ENCODE measurements around the gene BICD2.
"Not testable (repeated sequence)": the region's sequence is repeated elsewhere in the genome, so short reads cannot be mapped to it uniquely, and the experiment has no call there.

Gene BICD2

GRCh38 chr9:92770360-92770995 is 5.8 kb upstream of the BICD2 start:
- DNase-seq (ENCODE audit: low read depth in 2 of 2): no peak

- no peak for DNase-seq (ENCODE audit: low read depth in 2 of 2)
Measured at GRCh38 chr9:92769990-92770359, 5.3 kb upstream of the BICD2 start.

GRCh38 chr9:92769286-92769685 is 4.7 kb upstream of the BICD2 start:
- DNase-seq (ENCODE audit: low read depth in 2 of 2): no peak

GRCh38 chr9:92768816-92769215 is 4.2 kb upstream of the BICD2 start:
- DNase-seq (ENCODE audit: low read depth in 2 of 2): not testable (repeated sequence)

- DNase-seq (ENCODE audit: low read depth in 2 of 2): no peak
Measured at GRCh38 chr9:92767066-92768054, 2.7 kb upstream of the BICD2 start.

GRCh38 chr9:92764988-92765936 is 629 bp upstream of the BICD2 start:
- peak; percentile 98 to 99 for DNase-seq (ENCODE audit: low read depth in 2 of 2)

- DNase-seq (ENCODE audit: low read depth in 2 of 2): peak in 1 of 2 donors; percentile 20
Measured at GRCh38 chr9:92763721-92764380, 782 bp downstream of the BICD2 start.

GRCh38 chr9:92762781-92763708 is 1.6 kb downstream of the BICD2 start:
- DNase-seq (ENCODE audit: low read depth in 2 of 2): no peak

- DNase-seq (ENCODE audit: low read depth in 2 of 2): no peak
Measured at GRCh38 chr9:92762196-92762595, 2.4 kb downstream of the BICD2 start.

GRCh38 chr9:92761686-92762085 is 2.9 kb downstream of the BICD2 start:
- DNase-seq (ENCODE audit: low read depth in 2 of 2): no peak

GRCh38 chr9:92760494-92760893 is 4.1 kb downstream of the BICD2 start:
- DNase-seq (ENCODE audit: low read depth in 2 of 2): no peak

GRCh38 chr9:92760070-92760469 is 4.6 kb downstream of the BICD2 start:
- no peak for DNase-seq (ENCODE audit: low read depth in 2 of 2)

- DNase-seq (ENCODE audit: low read depth in 2 of 2): no peak
Measured at GRCh38 chr9:92759446-92759845, 5.2 kb downstream of the BICD2 start.

- no peak for DNase-seq (ENCODE audit: low read depth in 2 of 2)
Measured at GRCh38 chr9:92756792-92757191, 7.8 kb downstream of the BICD2 start.

GRCh38 chr9:92754091-92754745 is 10.4 kb downstream of the BICD2 start:
- DNase-seq (ENCODE audit: low read depth in 2 of 2): no peak

- no peak for DNase-seq (ENCODE audit: low read depth in 2 of 2)
Measured at GRCh38 chr9:92752812-92753404, 11.7 kb downstream of the BICD2 start.

GRCh38 chr9:92749934-92750315 is 14.7 kb downstream of the BICD2 start:
- DNase-seq (ENCODE audit: low read depth in 2 of 2): no peak

- DNase-seq (ENCODE audit: low read depth in 2 of 2): no peak
Measured at GRCh38 chr9:92749071-92749933, 15.3 kb downstream of the BICD2 start.

GRCh38 chr9:92748233-92748497 is 16.5 kb downstream of the BICD2 start:
- no peak for DNase-seq (ENCODE audit: low read depth in 2 of 2)

All from stimulated activated CD8-positive, alpha-beta memory T cell treated with anti-CD3 and anti-CD28 coated beads, Interleukin-15, amount 100 ng/mL, for 48 hours (primary cell).